ENCODE data around the gene GAREM1. TPM values are rescaled to one million over a fixed set of nuclear protein-coding genes. Genes with fewer than 3 reads are reported as not detected.

GAREM1 gene
- total and polyA plus RNA-seq, 2 donors (not counting 3 experiments of a cell fraction or from before 2014, with no cell fraction given), result 0.69 to 1.0 TPM

DNA sequence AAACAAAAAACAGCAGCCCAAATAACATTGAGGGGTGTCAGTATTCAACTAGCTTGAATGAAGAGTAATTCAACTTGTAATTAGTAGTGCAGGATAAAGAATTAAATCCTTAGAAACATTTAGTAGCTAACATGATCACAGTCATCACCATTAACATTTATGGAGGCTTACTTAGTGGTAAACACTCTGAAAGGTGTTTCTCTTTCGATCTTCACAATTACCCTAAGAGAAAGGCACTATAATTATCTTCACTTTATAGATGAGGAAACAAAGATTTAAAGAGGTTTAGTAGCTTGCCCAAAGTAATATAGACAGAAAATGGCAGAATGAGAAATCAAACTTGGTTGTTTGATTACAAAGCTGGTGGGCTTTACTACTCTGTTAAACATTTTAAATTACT lies 81.5 kb downstream of the GAREM1 start:
- Histone ChIP-seq H3K4me3 (replicated peaks in 1 of 3; ENCODE audit: insufficient read depth in 1 of 3, low read depth in 1 of 3, low read length in 3 of 3) (no peak overlapping the region), H3K27ac (ENCODE audit: insufficient read depth, low read depth, low read length) (no peak overlapping the region), H3K9me3 (replicated peaks; ENCODE audit: control insufficient read depth, insufficient read depth, low read length) (no peaks in the 10 kb centered on the region), H3K4me2 (ENCODE audit: insufficient read depth, low read length) (no peak overlapping the region), H3K27me3 (ENCODE audit: control insufficient read depth in 2 of 2, insufficient read depth in 2 of 2, low read length in 2 of 2) (no peaks in the 10 kb centered on the region), H3K9me1 (replicated peaks; ENCODE audit: control insufficient read depth, extremely low read depth, insufficient read depth, low read length) (no peaks in the 10 kb centered on the region), H3K79me2 (ENCODE audit: control insufficient read depth, insufficient read depth, low read length) (no peaks in the 10 kb centered on the region), H4K20me1 (replicated peaks; ENCODE audit: control insufficient read depth, extremely low read depth, insufficient read depth, low read length) (no peaks in the 10 kb centered on the region), H2AFZ (ENCODE audit: low read depth, low read length) (no peak overlapping the region), H3K36me3 (ENCODE audit: control insufficient read depth in 2 of 2, extremely low read depth in 1 of 2, insufficient read depth in 2 of 2, low read length in 2 of 2) (no peaks in the 10 kb centered on the region), H3K9ac (replicated peaks; ENCODE audit: extremely low read depth, insufficient read depth, low read length) (no peak overlapping the region), H3K4me1 (ENCODE audit: control insufficient read depth, extremely low read depth, insufficient read depth, low read length) (peaks cover 11% of the 10 kb centered on the region)
- ChIA-PET POLR2A (no interaction called here), CTCF (no interaction called here)
- FAIRE-seq (no peak), DNase-seq (ENCODE audit: low read depth, low spot score) (no peak)
- intact Hi-C loops (cut with micrococcal nuclease) (no loop called here), dilution Hi-C loops (cut with MboI; ENCODE audit: extremely low pct_ligation_motif_present, low sequenced_read_pairs) (no loop called here)
- no TSS peak for BruUV-seq (replicated peaks)
- TF ChIP-seq EZH2 (IDR thresholded peaks at IDR 0.05; ENCODE audit: borderline replicate concordance, low read depth, low read length, severe bottlenecking), result no peak
- no peak for TF ChIP-seq JUN (IDR thresholded peaks at IDR 0.05; ENCODE audit: borderline replicate concordance, insufficient read depth, insufficient read length, low read depth)
- no peak for TF ChIP-seq MYC (IDR thresholded peaks at IDR 0.05; ENCODE audit: low read depth, low read length)
- TF ChIP-seq CTCF (IDR thresholded peaks at IDR 0.05; ENCODE audit: extremely low read depth in 1 of 2, insufficient read depth in 1 of 2, low read depth in 1 of 2, low read length in 2 of 2), result no peak
- TF ChIP-seq POLR2A (IDR thresholded peaks at IDR 0.05; ENCODE audit: low read depth, low read length), result no peak
- no peak for TF ChIP-seq FOS (IDR thresholded peaks at IDR 0.05; ENCODE audit: borderline replicate concordance, insufficient read depth, low read length)
- no peak for TF ChIP-seq GATA2 (IDR thresholded peaks at IDR 0.05; ENCODE audit: insufficient read depth, insufficient read length, low read depth, low read length)
- TF ChIP-seq MAX (IDR thresholded peaks at IDR 0.05; ENCODE audit: insufficient read depth, insufficient read length), result no peak
- no peak for TF ChIP-seq POLR2AphosphoS5 (IDR thresholded peaks at IDR 0.05; ENCODE audit: insufficient read depth, low read depth, low read length)

All from endothelial cell of umbilical vein (primary cell).